Neutrophil (primary cell): ENCODE data around the gene ERBIN.
"Not testable (repeated sequence)": the region's sequence is repeated elsewhere in the genome, so short reads cannot be mapped to it uniquely, and the experiment has no call there.

ENCODE experiments used
- H3K27ac ChIP-seq: fragments of 200-600 bp; sonication (generic); 2 replicates; pipeline ENCODE4 v1.5.1; 2016; ENCODE audit warnings: mild to moderate bottlenecking, moderate library complexity
- H3K27me3 ChIP-seq: fragments of 200-600 bp; sonication (generic); 2 replicates; pipeline ENCODE4 v1.6.0; 2016; ENCODE audit warnings: mild to moderate bottlenecking
- H3K36me3 ChIP-seq: fragments of 200-600 bp; sonication (generic); 2 replicates; pipeline ENCODE4 v1.5.1; 2017
- H3K4me1 ChIP-seq, 2 experiments: fragments of 200-600 bp in 1 of 2; sonication (generic) in 1 of 2; 1 replicate in 1 of 2; 2 replicates in 1 of 2; pipeline versions ENCODE4 v1.5.1 to v1.6.1; 2013 to 2016; ENCODE audit warnings: low read depth in 1 of 2, low read length in 1 of 2, mild to moderate bottlenecking in 1 of 2, moderate library complexity in 1 of 2; ENCODE audit not compliant: control insufficient read depth in 1 of 2, insufficient read depth in 1 of 2
- H3K4me3 ChIP-seq, 2 experiments: fragments of 200-600 bp in 1 of 2; sonication (generic) in 1 of 2; 1 replicate in 1 of 2; 2 replicates in 1 of 2; pipeline ENCODE4 v1.5.1; 2013 to 2016; ENCODE audit warnings: low read depth in 1 of 2, low read length in 1 of 2, mild to moderate bottlenecking in 1 of 2, moderate library complexity in 1 of 2
- H3K9me3 ChIP-seq: fragments of 200-600 bp; sonication (generic); 2 replicates; pipeline ENCODE4 v1.5.1; 2016
- CTCF ChIP-seq: fragments of 200-600 bp; sonication (generic); IDR thresholded peaks from 2 replicates; pipeline ENCODE4 v1.5.1; 2016; ENCODE audit warnings: antibody characterized with exemption

The ERBIN gene

GRCh38 chr5:65913519-65913918, 12.9 kb upstream of the ERBIN start:
- H3K27me3 ChIP-seq, result no peaks in the 10 kb centered on the region
- no peaks in the 10 kb centered on the region for H3K36me3 ChIP-seq
- no peak overlapping the region for H3K27ac ChIP-seq
- no peaks in the 10 kb centered on the region for H3K9me3 ChIP-seq
- H3K4me3 ChIP-seq, result no peak overlapping the region
- TF ChIP-seq CTCF, result no peak
- no peaks in the 10 kb centered on the region for H3K4me1 ChIP-seq

- no peaks in the 10 kb centered on the region for H3K27me3 ChIP-seq
- H3K27ac ChIP-seq, result no peak overlapping the region
- no peak overlapping the region for H3K4me3 ChIP-seq
- no peaks in the 10 kb centered on the region for H3K36me3 ChIP-seq
- no peak for TF ChIP-seq CTCF
- no peaks in the 10 kb centered on the region for H3K9me3 ChIP-seq
- H3K4me1 ChIP-seq, result no peaks in the 10 kb centered on the region
Observed at GRCh38 chr5:65914641-65915196, 11.7 kb upstream of the ERBIN start.

- H3K27ac ChIP-seq, H3K4me1 ChIP-seq, H3K9me3 ChIP-seq, H3K36me3 ChIP-seq, H3K27me3 ChIP-seq, H3K4me3 ChIP-seq: not testable (repeated sequence)
Observed at GRCh38 chr5:65915661-65916060, 10.7 kb upstream of the ERBIN start.

- H3K4me1 ChIP-seq, result no peaks in the 10 kb centered on the region
- H3K9me3 ChIP-seq, result no peaks in the 10 kb centered on the region
- H3K27me3 ChIP-seq, result no peaks in the 10 kb centered on the region
- H3K36me3 ChIP-seq, result no peaks in the 10 kb centered on the region
- no peak overlapping the region for H3K27ac ChIP-seq
- TF ChIP-seq CTCF, result no peak
- no peak overlapping the region for H3K4me3 ChIP-seq
Observed at GRCh38 chr5:65916066-65916465, 10.3 kb upstream of the ERBIN start.

GRCh38 chr5:65916636-65917035, 9.7 kb upstream of the ERBIN start:
- H3K9me3 ChIP-seq, result no peaks in the 10 kb centered on the region
- H3K4me3 ChIP-seq, result no peak overlapping the region
- TF ChIP-seq CTCF, result no peak
- no peak overlapping the region for H3K27ac ChIP-seq
- no peaks in the 10 kb centered on the region for H3K36me3 ChIP-seq
- H3K4me1 ChIP-seq, result no peaks in the 10 kb centered on the region
- no peaks in the 10 kb centered on the region for H3K27me3 ChIP-seq

- H3K36me3 ChIP-seq, result no peaks in the 10 kb centered on the region
- no peak overlapping the region for H3K4me3 ChIP-seq
- no peak for TF ChIP-seq CTCF
- no peak overlapping the region for H3K27ac ChIP-seq
- H3K27me3 ChIP-seq, result peaks cover 13% of the 10 kb centered on the region
- peaks cover 9% of the 10 kb centered on the region in 2 experiments for H3K4me1 ChIP-seq
- H3K9me3 ChIP-seq, result no peaks in the 10 kb centered on the region
Observed at GRCh38 chr5:65919773-65920172, 6.6 kb upstream of the ERBIN start.
